Epithelial cell of esophagus (primary cell): ENCODE measurements around the gene PMM2.

Experiments used
- DNase-seq: peaks from one replicate; pipeline ENCODE4 v3.0.0; 2010; ENCODE audit warnings: low read depth
- H3K4me3 ChIP-seq: 2 replicates; pipeline ENCODE4 v1.5.1; 2011; ENCODE audit warnings: mild to moderate bottlenecking, low read length, control low read depth
- TF ChIP-seq, protein P1 (sequence below): IDR thresholded peaks from 2 replicates; pipeline ENCODE4 v1.5.1; 2011; ENCODE audit warnings: low read depth, mild to moderate bottlenecking, low read length, control low read depth, inconsistent platforms; ENCODE audit not compliant: insufficient read depth; ENCODE audit errors: missing control alignments

Gene PMM2

GRCh38 chr16:8852534-8852933 lies 54.9 kb downstream of the PMM2 start:
- TF ChIP-seq, protein P1, sequence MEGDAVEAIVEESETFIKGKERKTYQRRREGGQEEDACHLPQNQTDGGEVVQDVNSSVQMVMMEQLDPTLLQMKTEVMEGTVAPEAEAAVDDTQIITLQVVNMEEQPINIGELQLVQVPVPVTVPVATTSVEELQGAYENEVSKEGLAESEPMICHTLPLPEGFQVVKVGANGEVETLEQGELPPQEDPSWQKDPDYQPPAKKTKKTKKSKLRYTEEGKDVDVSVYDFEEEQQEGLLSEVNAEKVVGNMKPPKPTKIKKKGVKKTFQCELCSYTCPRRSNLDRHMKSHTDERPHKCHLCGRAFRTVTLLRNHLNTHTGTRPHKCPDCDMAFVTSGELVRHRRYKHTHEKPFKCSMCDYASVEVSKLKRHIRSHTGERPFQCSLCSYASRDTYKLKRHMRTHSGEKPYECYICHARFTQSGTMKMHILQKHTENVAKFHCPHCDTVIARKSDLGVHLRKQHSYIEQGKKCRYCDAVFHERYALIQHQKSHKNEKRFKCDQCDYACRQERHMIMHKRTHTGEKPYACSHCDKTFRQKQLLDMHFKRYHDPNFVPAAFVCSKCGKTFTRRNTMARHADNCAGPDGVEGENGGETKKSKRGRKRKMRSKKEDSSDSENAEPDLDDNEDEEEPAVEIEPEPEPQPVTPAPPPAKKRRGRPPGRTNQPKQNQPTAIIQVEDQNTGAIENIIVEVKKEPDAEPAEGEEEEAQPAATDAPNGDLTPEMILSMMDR, result no peak
- DNase-seq, result peak; percentile 83
- H3K4me3 ChIP-seq, result no peak overlapping the region

- H3K4me3 ChIP-seq, result no peak overlapping the region
- no peak for DNase-seq
- TF ChIP-seq, protein P1, result no peak
Observed at GRCh38 chr16:8853150-8853549, 55.5 kb downstream of the PMM2 start.

DNA sequence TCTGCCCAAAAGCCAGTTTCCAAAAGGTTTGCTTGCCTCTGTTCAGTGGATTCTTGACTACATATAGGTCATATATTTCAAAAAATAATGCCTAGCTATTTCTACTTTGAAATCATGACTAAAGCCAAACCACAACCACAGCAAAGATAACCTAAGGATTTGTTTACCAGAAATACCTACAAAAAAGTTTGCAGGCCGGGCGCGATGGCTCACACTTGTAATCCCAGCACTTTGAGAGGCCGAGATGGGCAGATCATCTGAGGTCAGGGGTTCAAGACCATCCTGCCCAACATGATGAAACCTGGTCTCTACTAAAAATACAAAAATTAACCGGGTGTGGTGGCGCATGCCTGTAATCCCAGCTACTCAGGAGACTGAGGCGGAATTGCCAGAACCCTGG lies 56.0 kb downstream of the PMM2 start:
- DNase-seq, result no peak
- TF ChIP-seq, protein P1, result no peak
- H3K4me3 ChIP-seq, result no peak overlapping the region

DNA sequence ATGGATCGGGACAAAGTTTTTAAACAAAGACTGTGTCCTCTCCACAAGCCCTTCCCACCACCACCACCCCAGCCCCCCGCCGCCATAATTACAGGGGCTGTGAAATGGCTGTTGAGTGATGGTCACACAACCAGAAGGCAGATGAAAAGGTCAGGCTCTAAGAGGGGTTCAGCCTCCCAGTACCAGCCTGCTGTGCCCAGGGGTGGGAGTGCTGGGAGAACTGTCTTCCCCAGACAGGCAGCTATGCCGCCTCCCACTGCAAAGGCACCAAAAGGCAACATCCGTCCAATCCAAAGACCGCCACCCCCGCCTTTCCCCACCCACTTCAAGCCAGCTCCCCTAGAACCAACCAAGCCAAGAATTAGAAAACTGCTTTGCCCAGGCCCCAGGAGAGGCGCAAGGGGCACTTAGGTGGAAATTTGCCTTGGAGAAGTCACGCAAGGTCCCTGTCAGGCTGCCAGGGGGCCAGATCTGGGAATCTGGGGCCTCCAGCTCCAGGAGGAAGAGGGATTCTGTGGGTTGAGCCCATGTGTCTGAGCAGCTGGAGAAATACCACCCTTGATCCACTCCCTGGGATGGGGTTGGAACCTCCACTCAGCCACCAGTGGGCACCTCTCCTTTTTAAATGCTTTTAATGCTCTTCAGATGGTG lies 56.8 kb downstream of the PMM2 start:
- DNase-seq, result no peak
- TF ChIP-seq, protein P1, result no peak
- H3K4me3 ChIP-seq, result no peak overlapping the region

- DNase-seq, result no peak
- TF ChIP-seq, protein P1, result no peak
- no peak overlapping the region for H3K4me3 ChIP-seq
Observed at GRCh38 chr16:8855051-8855786, 57.6 kb downstream of the PMM2 start.

GRCh38 chr16:8855972-8856371 lies 58.3 kb downstream of the PMM2 start:
- no peak overlapping the region for H3K4me3 ChIP-seq
- TF ChIP-seq, protein P1, result no peak
- no peak for DNase-seq
